IMR-90 (cell line): ENCODE measurements around the gene CLDN14. TPM values are rescaled to one million over a fixed set of nuclear protein-coding genes. Genes with fewer than 3 reads are reported as not detected.

Experiments
- ATAC-seq: fragments of 200-7000 bp; cut with Tn5 transposase; 2 replicates; pipeline ENCODE4 v1.9.1; 2020; ENCODE audit warnings: low read depth, mild to moderate bottlenecking, moderate library complexity
- BruUV-seq: library from RNA; stranded (reverse); fragments of 400-500 nt; replicated peaks from 2 replicates; lab custom pipeline; 2021; lab: Mats Ljungman, UMichigan
- CTCF ChIA-PET: fragments of 300-600 bp; formaldehyde crosslinking; extraction: SDS; loops from one replicate; lab custom pipeline; 2021; ENCODE audit warnings: antibody characterized with exemption; lab: Yijun Ruan, JAX
- POLR2A ChIA-PET: fragments of 300-600 bp; sonication (Branson Sonifier 250); formaldehyde crosslinking; loops from one replicate; lab custom pipeline; 2022; ENCODE audit warnings: antibody characterized with exemption; ENCODE audit not compliant: unreplicated experiment; lab: Charles Lee
- DNase-seq: peaks from one replicate; pipeline ENCODE4 v3.0.0; 2013
- H2AFZ ChIP-seq: replicated peaks from 2 replicates; pipeline ENCODE3; 2013; ENCODE audit warnings: low read length, mild to moderate bottlenecking; ENCODE audit not compliant: poor library complexity
- H2AK5ac ChIP-seq: 2 replicates; pipeline ENCODE4 v1.6.1; 2013; ENCODE audit warnings: low read depth, low read length, inconsistent platforms
- H2AK9ac ChIP-seq: replicated peaks from 2 replicates; pipeline ENCODE3; 2013; ENCODE audit warnings: mild to moderate bottlenecking, low read depth, low read length, moderate library complexity; ENCODE audit not compliant: poor library complexity
- H2BK120ac ChIP-seq: 2 replicates; pipeline ENCODE4 v1.6.1; 2013; ENCODE audit warnings: low read depth, low read length, inconsistent platforms
- H2BK15ac ChIP-seq: 3 replicates; pipeline ENCODE4 v1.6.1; 2013; ENCODE audit warnings: low read depth, low read length, inconsistent platforms
- H2BK20ac ChIP-seq: 2 replicates; pipeline ENCODE4 v1.6.1; 2013; ENCODE audit warnings: low read depth, mild to moderate bottlenecking, inconsistent platforms, low read length, moderate library complexity
- H2BK5ac ChIP-seq: 2 replicates; pipeline ENCODE4 v1.6.1; 2013; ENCODE audit warnings: mild to moderate bottlenecking, low read depth, low read length, inconsistent platforms; ENCODE audit not compliant: poor library complexity, severe bottlenecking
- H3K14ac ChIP-seq: replicated peaks from 2 replicates; pipeline ENCODE4 v1.6.1; 2013; ENCODE audit warnings: low read depth, low read length, inconsistent platforms
- H3K18ac ChIP-seq: 2 replicates; pipeline ENCODE4 v1.6.1; 2013; ENCODE audit warnings: low read depth, low read length, control low read depth
- H3K23ac ChIP-seq: 2 replicates; pipeline ENCODE4 v1.6.1; 2013; ENCODE audit warnings: low read depth, low read length, inconsistent platforms
- H3K27ac ChIP-seq: 2 replicates; pipeline ENCODE4 v1.5.1; 2013; ENCODE audit warnings: mild to moderate bottlenecking, control low read depth, low read length; ENCODE audit not compliant: insufficient read depth
- H3K27me3 ChIP-seq: 2 replicates; pipeline ENCODE4 v1.6.1; 2013; ENCODE audit warnings: low read length; ENCODE audit not compliant: control insufficient read depth, insufficient read depth
- H3K36me3 ChIP-seq: 2 replicates; pipeline ENCODE4 v1.6.1; 2013; ENCODE audit warnings: low read length, mixed read lengths; ENCODE audit not compliant: control insufficient read depth, insufficient read depth
- H3K4ac ChIP-seq: 2 replicates; pipeline ENCODE4 v1.6.1; 2013; ENCODE audit warnings: low read depth, low read length, inconsistent platforms
- H3K4me1 ChIP-seq: 2 replicates; pipeline ENCODE4 v1.6.1; 2013; ENCODE audit warnings: low read length, mixed read lengths; ENCODE audit not compliant: control insufficient read depth, insufficient read depth
- H3K4me2 ChIP-seq: 2 replicates; pipeline ENCODE4 v1.6.1; 2013; ENCODE audit warnings: low read depth, mild to moderate bottlenecking, control low read depth, low read length, moderate library complexity
- H3K4me3 ChIP-seq: 2 replicates; pipeline ENCODE4 v1.5.1; 2013; ENCODE audit warnings: low read depth, mild to moderate bottlenecking, control low read depth, low read length, moderate library complexity; ENCODE audit not compliant: insufficient read depth
- H3K56ac ChIP-seq: 2 replicates; pipeline ENCODE4 v1.6.1; 2013; ENCODE audit warnings: low read length, inconsistent platforms; ENCODE audit not compliant: insufficient read depth; ENCODE audit errors: extremely low read depth
- H3K79me1 ChIP-seq, 2 experiments: 2 replicates each; pipeline ENCODE4 v1.6.1; 2013; ENCODE audit warnings: low read length in 2 of 2, inconsistent platforms in 1 of 2, low read depth in 1 of 2
- H3K9ac ChIP-seq: 2 replicates; pipeline ENCODE4 v1.6.1; 2013; ENCODE audit warnings: low read depth, low read length, control low read depth
- H3K9me1 ChIP-seq: 2 replicates; pipeline ENCODE4 v1.6.1; 2013; ENCODE audit warnings: low read length, inconsistent platforms; ENCODE audit not compliant: insufficient read depth
- H3K9me3 ChIP-seq: 2 replicates; pipeline ENCODE4 v1.6.1; 2013; ENCODE audit warnings: low read length; ENCODE audit not compliant: control insufficient read depth, insufficient read depth
- H4K20me1 ChIP-seq: 2 replicates; pipeline ENCODE4 v1.6.1; 2013; ENCODE audit warnings: low read length, inconsistent platforms; ENCODE audit not compliant: insufficient read depth
- H4K5ac ChIP-seq: 2 replicates; pipeline ENCODE4 v1.6.1; 2013; ENCODE audit warnings: mild to moderate bottlenecking, low read depth, low read length, control low read depth
- H4K8ac ChIP-seq, 2 experiments: 2 replicates each; pipeline ENCODE4 v1.6.1; 2013; ENCODE audit warnings: low read depth in 2 of 2, low read length in 2 of 2, control low read depth in 1 of 2, inconsistent platforms in 1 of 2
- H4K91ac ChIP-seq: 2 replicates; pipeline ENCODE4 v1.6.1; 2013; ENCODE audit warnings: low read depth, low read length, inconsistent platforms; ENCODE audit not compliant: insufficient read depth
- BHLHE40 ChIP-seq: fragments of 150-350 bp; IDR thresholded peaks from 2 replicates; pipeline ENCODE4 v1.6.1; 2016; ENCODE audit warnings: mild to moderate bottlenecking, low read depth, low read length
- CEBPB ChIP-seq: IDR thresholded peaks from 2 replicates; pipeline ENCODE4 v1.6.1; 2012; ENCODE audit warnings: low read depth, low read length, improper control_type of control experiment
- CHD1 ChIP-seq: IDR thresholded peaks from 2 replicates; pipeline ENCODE4 v1.6.1; 2012; ENCODE audit warnings: low read depth, low read length, improper control_type of control experiment
- FOS ChIP-seq: fragments of 150-350 bp; IDR thresholded peaks from 2 replicates; pipeline ENCODE4 v1.6.1; 2016; ENCODE audit warnings: low read depth, low read length
- MAFK ChIP-seq: IDR thresholded peaks from 2 replicates; pipeline ENCODE4 v1.6.1; 2012; ENCODE audit warnings: low read depth, low read length, improper control_type of control experiment
- MAZ ChIP-seq: IDR thresholded peaks from 2 replicates; pipeline ENCODE4 v1.6.1; 2012; ENCODE audit warnings: low read depth, mild to moderate bottlenecking, low read length, improper control_type of control experiment, moderate library complexity, borderline replicate concordance
- MXI1 ChIP-seq: IDR thresholded peaks from 2 replicates; pipeline ENCODE4 v1.6.1; 2012; ENCODE audit warnings: low read depth, mild to moderate bottlenecking, low read length, moderate library complexity, borderline replicate concordance
- NFE2L2 ChIP-seq: fragments of 150-350 bp; IDR thresholded peaks from 2 replicates; pipeline ENCODE4 v1.6.1; 2016; ENCODE audit warnings: low read depth, mild to moderate bottlenecking, low read length
- POLR2A ChIP-seq: IDR thresholded peaks from 2 replicates; pipeline ENCODE4 v1.6.1; 2012; ENCODE audit warnings: mild to moderate bottlenecking, low read depth, low read length
- RAD21 ChIP-seq: IDR thresholded peaks from 2 replicates; pipeline ENCODE4 v1.6.1; 2012; ENCODE audit warnings: low read length, improper control_type of control experiment
- RCOR1 ChIP-seq: IDR thresholded peaks from 2 replicates; pipeline ENCODE4 v1.6.1; 2012; ENCODE audit warnings: mild to moderate bottlenecking, low read length, improper control_type of control experiment; ENCODE audit not compliant: insufficient replicate concordance
- RFX5 ChIP-seq: IDR thresholded peaks from 2 replicates; pipeline ENCODE4 v1.8.0; 2012; ENCODE audit warnings: low read depth, mild to moderate bottlenecking, low read length, moderate library complexity
- SMC3 ChIP-seq: fragments of 150-350 bp; IDR thresholded peaks from 2 replicates; pipeline ENCODE4 v1.6.1; 2016; ENCODE audit warnings: low read depth, mild to moderate bottlenecking, antibody characterized with exemption, low read length, moderate library complexity
- WGBS, 2 experiments: methylation state at CpG; one replicate each; pipeline versions ENCODE4 v1.1.5 to v1.1.7; 2013; ENCODE audit warnings: missing lambda C conversion rate in 2 of 2; ENCODE audit not compliant: insufficient read length in 1 of 2; ENCODE audit errors: extremely low coverage in 2 of 2; 5-methylcytosine and 5-hydroxymethylcytosine counted together
- dilution Hi-C: fragments of 300-500 bp; cut with HindIII; formaldehyde crosslinking; loops from one replicate; pipeline ENCODE4 v1.14.3; 2018; ENCODE audit warnings: low sequenced_read_pairs; ENCODE audit not compliant: unreplicated experiment
- in situ Hi-C: fragments of 300-500 bp; cut with MboI; formaldehyde crosslinking; loops from 3 replicates; pipeline ENCODE4 v1.14.3; 2019; ENCODE audit warnings: low sequenced_read_pairs, inconsistent platforms, mixed read lengths
- intact Hi-C: fragments of 100-400 bp; cut with micrococcal nuclease; formaldehyde crosslinking; loops from 2 replicates; pipeline ENCODE4 v1.10.0; 2022
- polyA plus RNA-seq, 3 experiments: library from polyadenylated mRNA; depleted of rRNA; stranded (reverse); fragments of >200 nt; gene quantifications; 2 replicates each; pipeline ENCODE4 v1.2.3, GENCODE V29; 2012; ENCODE audit warnings: low replicate concordance in 1 of 3
- total RNA-seq: library from RNA; depleted of rRNA; stranded (reverse); fragments of >200 nt; gene quantifications from 2 replicates; pipeline ENCODE4 v1.2.3, GENCODE V29; 2012
- TF ChIP-seq, protein P1 (sequence below): fragments of 150-350 bp; IDR thresholded peaks from 2 replicates; pipeline ENCODE4 v1.6.1; 2017; ENCODE audit warnings: mild to moderate bottlenecking, antibody characterized with exemption, low read length, low read depth
- TF ChIP-seq, protein P2 (sequence below): conservative IDR thresholded peaks from 2 replicates; pipeline ENCODE4 v1.5.1; 2012; ENCODE audit warnings: mild to moderate bottlenecking, low read depth, low read length, improper control_type of control experiment

CLDN14 gene
- total and polyA plus RNA-seq, 2 of the 4 experiments (the other 2 are of a cell fraction), result not detected

DNA sequence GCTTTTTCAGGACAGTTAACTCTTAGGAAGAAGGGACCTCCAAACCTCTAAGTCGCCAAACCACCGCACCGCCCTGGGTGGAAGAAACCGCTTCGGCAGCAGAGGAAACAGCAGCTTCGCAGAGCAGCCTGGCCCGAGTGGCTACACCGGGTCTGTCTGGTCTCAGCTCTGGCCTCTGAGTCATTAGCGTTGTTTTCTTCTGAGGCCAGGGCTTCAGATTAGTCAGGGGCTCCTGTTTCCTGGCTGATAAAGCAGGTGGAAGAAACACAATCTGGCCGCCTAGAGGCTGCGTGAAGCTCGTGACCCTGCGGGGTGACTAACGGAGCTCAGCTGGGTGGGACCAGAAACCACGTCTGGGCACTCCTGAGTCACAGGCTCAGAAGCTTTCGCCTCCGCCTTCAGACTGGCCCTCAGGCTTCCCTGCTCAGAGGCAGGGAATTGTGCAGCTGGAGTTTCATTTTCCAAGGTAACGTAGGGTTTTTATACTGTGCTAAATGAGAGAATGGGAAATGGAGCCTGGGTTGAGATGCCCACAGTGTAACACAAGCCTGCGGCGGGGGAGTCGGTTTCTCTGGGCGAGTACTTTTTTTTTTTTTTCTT lies 49.9 kb downstream of the CLDN14 start:
- H4K5ac ChIP-seq, result peak overlapping the region; percentile 66
- H2AFZ ChIP-seq, result peak overlapping the region; percentile 84
- no peak for TF ChIP-seq RFX5
- 0 out of 2 replicates have a peak, but pooled peaks have one; percentile 23 for TF ChIP-seq MXI1
- peak; percentile 95 for TF ChIP-seq BHLHE40
- 0 out of 2 replicates have a peak, but pooled peaks have one; percentile 9 for TF ChIP-seq SMC3
- TF ChIP-seq FOS, result peak; percentile 99
- TF ChIP-seq RCOR1, result peak; percentile 94
- TF ChIP-seq CEBPB, result peak; percentile 7; the same call in 1 of the 2 replicates
- TF ChIP-seq, protein P1, sequence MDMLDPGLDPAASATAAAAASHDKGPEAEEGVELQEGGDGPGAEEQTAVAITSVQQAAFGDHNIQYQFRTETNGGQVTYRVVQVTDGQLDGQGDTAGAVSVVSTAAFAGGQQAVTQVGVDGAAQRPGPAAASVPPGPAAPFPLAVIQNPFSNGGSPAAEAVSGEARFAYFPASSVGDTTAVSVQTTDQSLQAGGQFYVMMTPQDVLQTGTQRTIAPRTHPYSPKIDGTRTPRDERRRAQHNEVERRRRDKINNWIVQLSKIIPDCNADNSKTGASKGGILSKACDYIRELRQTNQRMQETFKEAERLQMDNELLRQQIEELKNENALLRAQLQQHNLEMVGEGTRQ, result peak; percentile 70
- TF ChIP-seq CHD1, result no peak
- TF ChIP-seq MAZ, result no peak
- peak; percentile 8; the same call in 1 of the 2 replicates for TF ChIP-seq RAD21
- peak; percentile 90 for TF ChIP-seq POLR2A
- 0 out of 2 replicates have a peak, but pooled peaks have one; percentile 18 for TF ChIP-seq NFE2L2
- TF ChIP-seq MAFK, result no peak
- TF ChIP-seq, protein P2, sequence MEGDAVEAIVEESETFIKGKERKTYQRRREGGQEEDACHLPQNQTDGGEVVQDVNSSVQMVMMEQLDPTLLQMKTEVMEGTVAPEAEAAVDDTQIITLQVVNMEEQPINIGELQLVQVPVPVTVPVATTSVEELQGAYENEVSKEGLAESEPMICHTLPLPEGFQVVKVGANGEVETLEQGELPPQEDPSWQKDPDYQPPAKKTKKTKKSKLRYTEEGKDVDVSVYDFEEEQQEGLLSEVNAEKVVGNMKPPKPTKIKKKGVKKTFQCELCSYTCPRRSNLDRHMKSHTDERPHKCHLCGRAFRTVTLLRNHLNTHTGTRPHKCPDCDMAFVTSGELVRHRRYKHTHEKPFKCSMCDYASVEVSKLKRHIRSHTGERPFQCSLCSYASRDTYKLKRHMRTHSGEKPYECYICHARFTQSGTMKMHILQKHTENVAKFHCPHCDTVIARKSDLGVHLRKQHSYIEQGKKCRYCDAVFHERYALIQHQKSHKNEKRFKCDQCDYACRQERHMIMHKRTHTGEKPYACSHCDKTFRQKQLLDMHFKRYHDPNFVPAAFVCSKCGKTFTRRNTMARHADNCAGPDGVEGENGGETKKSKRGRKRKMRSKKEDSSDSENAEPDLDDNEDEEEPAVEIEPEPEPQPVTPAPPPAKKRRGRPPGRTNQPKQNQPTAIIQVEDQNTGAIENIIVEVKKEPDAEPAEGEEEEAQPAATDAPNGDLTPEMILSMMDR, result no peak

More for the DNA sequence above, 49.9 kb downstream of the CLDN14 start:
- no peaks in the 10 kb centered on the region for H3K36me3 ChIP-seq
- H3K9me1 ChIP-seq, result peaks cover 12% of the 10 kb centered on the region
- H3K4ac ChIP-seq, result peak overlapping the region; percentile 92
- H3K4me3 ChIP-seq, result peak overlapping the region; percentile 18; the same call in 1 of the 2 replicates
- no peaks in the 10 kb centered on the region for H4K20me1 ChIP-seq
- 0% methylated on average over 4 of the region's 22 CpGs; no CpG with 5 or more reads in 1 of the 2 experiments for WGBS, 2 experiments
- peak overlapping the region; percentile 88 for H3K23ac ChIP-seq
- POLR2A ChIA-PET, result no interaction called here
- peak overlapping the region; percentile 53; the same call in 1 of the 3 replicates for H2BK15ac ChIP-seq
- H2BK5ac ChIP-seq, result peak overlapping the region; percentile 89
- peak overlapping the region; percentile 89 for H4K91ac ChIP-seq
- peak overlapping the region; percentile 62 for H3K4me2 ChIP-seq
- peak overlapping the region; percentile 90 for H2BK20ac ChIP-seq
- H3K79me1 ChIP-seq, result peaks cover 3 to 8% of the 10 kb centered on the region in 2 experiments
- peak; percentile 96 for ATAC-seq
- peak overlapping the region; percentile 98 for H2BK120ac ChIP-seq
- H3K27ac ChIP-seq, result peak overlapping the region; percentile 84
- peak overlapping the region; percentile 37 for H3K9ac ChIP-seq
- peak overlapping the region; percentile 53 for H2AK9ac ChIP-seq
- DNase-seq, result peak; percentile 100
- in situ Hi-C loops, result no loop called here
- no TSS peak for BruUV-seq
- peak overlapping the region; percentile 84 for H3K56ac ChIP-seq
- H3K27me3 ChIP-seq, result no peaks in the 10 kb centered on the region
- H2AK5ac ChIP-seq, result peak overlapping the region; percentile 97
- H3K14ac ChIP-seq, result peak overlapping the region; percentile 89
- peak overlapping the region; percentile 65 for H3K18ac ChIP-seq
- dilution Hi-C loops, result no loop called here
- peak overlapping the region; percentile 88 to 91; a peak in 3 of 4 replicates for H4K8ac ChIP-seq
- H3K9me3 ChIP-seq, result no peaks in the 10 kb centered on the region
- CTCF ChIA-PET, result no interaction called here
- intact Hi-C loops, result no loop called here
- peaks cover 18% of the 10 kb centered on the region for H3K4me1 ChIP-seq
